Mononuclear cell (primary cell): Measurements from ENCODE around the gene OAS1. TPM values are rescaled to one million over a fixed set of nuclear protein-coding genes. Genes with fewer than 3 reads are reported as not detected.

Experiments used
- H3K27me3 ChIP-seq: 2 replicates; pipeline ENCODE4 v1.6.0; 2011; ENCODE audit warnings: low read length, control low read depth; ENCODE audit not compliant: insufficient read depth
- H3K4me1 ChIP-seq: 2 replicates; pipeline ENCODE4 v1.5.1; 2011; ENCODE audit warnings: mild to moderate bottlenecking, low read length, control low read depth; ENCODE audit not compliant: insufficient read depth
- H3K4me3 ChIP-seq: 2 replicates; pipeline ENCODE4 v1.5.1; 2011; ENCODE audit warnings: mild to moderate bottlenecking, low read length, moderate library complexity
- H3K9me3 ChIP-seq: 2 replicates; pipeline ENCODE4 v1.5.1; 2011; ENCODE audit warnings: low read depth, mild to moderate bottlenecking, control low read depth, low read length
- total RNA-seq: library from RNA; depleted of rRNA; stranded (reverse); fragments of >200 nt; gene quantifications from one replicate; pipeline ENCODE4 v1.2.3, GENCODE V29; 2012

OAS1 gene
- total RNA-seq, 1 donor: 7.7 TPM

- Histone ChIP-seq H3K27me3 (no peaks in the 10 kb centered on the region), H3K9me3 (no peaks in the 10 kb centered on the region), H3K4me3 (no peak overlapping the region), H3K4me1 (no peaks in the 10 kb centered on the region)
These were observed 56.6 kb downstream of the OAS1 start for GRCh38 chr12:112963227-112963861.

GRCh38 chr12:112964067-112964670 is 57.4 kb downstream of the OAS1 start:
- H3K4me1 ChIP-seq: no peaks in the 10 kb centered on the region
- H3K27me3 ChIP-seq: no peaks in the 10 kb centered on the region
- no peak overlapping the region for H3K4me3 ChIP-seq
- no peaks in the 10 kb centered on the region for H3K9me3 ChIP-seq

GRCh38 chr12:112964915-112965314 is 58.2 kb downstream of the OAS1 start:
- Histone ChIP-seq H3K4me1 (no peaks in the 10 kb centered on the region), H3K4me3 (no peak overlapping the region), H3K9me3 (no peaks in the 10 kb centered on the region), H3K27me3 (no peaks in the 10 kb centered on the region)

GRCh38 chr12:112965643-112966042 is 58.9 kb downstream of the OAS1 start:
- H3K4me3 ChIP-seq: no peak overlapping the region
- H3K27me3 ChIP-seq: no peaks in the 10 kb centered on the region

GRCh38 chr12:112967306-112967705 is 60.5 kb downstream of the OAS1 start:
- H3K4me3 ChIP-seq: no peak overlapping the region
- no peaks in the 10 kb centered on the region for H3K4me1 ChIP-seq
- no peaks in the 10 kb centered on the region for H3K9me3 ChIP-seq
- H3K27me3 ChIP-seq: no peaks in the 10 kb centered on the region

More at GRCh38 chr12:112965643-112966042, 58.9 kb downstream of the OAS1 start:
- no peaks in the 10 kb centered on the region for H3K9me3 ChIP-seq
- no peaks in the 10 kb centered on the region for H3K4me1 ChIP-seq

GRCh38 chr12:112967858-112968257 is 61.1 kb downstream of the OAS1 start:
- no peaks in the 10 kb centered on the region for H3K27me3 ChIP-seq
- H3K9me3 ChIP-seq: no peaks in the 10 kb centered on the region
- H3K4me1 ChIP-seq: no peaks in the 10 kb centered on the region
- H3K4me3 ChIP-seq: no peak overlapping the region

Other genes with a start within 250 kb of the OAS1 start
- gene RPH3A, start 115.2 kb upstream of the OAS1 start, total RNA-seq: 0.52 TPM
- gene OAS3, start 31.5 kb downstream of the OAS1 start, total RNA-seq: 17.7 TPM
- 22.2 TPM for gene OAS2, start 71.6 kb downstream of the OAS1 start, total RNA-seq
- 5.2 TPM for gene DTX1, start 149.8 kb downstream of the OAS1 start, total RNA-seq
- 0.10 TPM for gene RASAL1, start 228.8 kb downstream of the OAS1 start, total RNA-seq
- not detected for gene CFAP73, start 242.8 kb downstream of the OAS1 start, total RNA-seq